ENCODE data around the gene TSC1. TPM values are rescaled to one million over a fixed set of nuclear protein-coding genes. Genes with fewer than 3 reads are reported as not detected.

The TSC1 gene
- total and polyA plus RNA-seq, 12 donors: 29.4 to 87.7 (median 43.9) TPM

DNA sequence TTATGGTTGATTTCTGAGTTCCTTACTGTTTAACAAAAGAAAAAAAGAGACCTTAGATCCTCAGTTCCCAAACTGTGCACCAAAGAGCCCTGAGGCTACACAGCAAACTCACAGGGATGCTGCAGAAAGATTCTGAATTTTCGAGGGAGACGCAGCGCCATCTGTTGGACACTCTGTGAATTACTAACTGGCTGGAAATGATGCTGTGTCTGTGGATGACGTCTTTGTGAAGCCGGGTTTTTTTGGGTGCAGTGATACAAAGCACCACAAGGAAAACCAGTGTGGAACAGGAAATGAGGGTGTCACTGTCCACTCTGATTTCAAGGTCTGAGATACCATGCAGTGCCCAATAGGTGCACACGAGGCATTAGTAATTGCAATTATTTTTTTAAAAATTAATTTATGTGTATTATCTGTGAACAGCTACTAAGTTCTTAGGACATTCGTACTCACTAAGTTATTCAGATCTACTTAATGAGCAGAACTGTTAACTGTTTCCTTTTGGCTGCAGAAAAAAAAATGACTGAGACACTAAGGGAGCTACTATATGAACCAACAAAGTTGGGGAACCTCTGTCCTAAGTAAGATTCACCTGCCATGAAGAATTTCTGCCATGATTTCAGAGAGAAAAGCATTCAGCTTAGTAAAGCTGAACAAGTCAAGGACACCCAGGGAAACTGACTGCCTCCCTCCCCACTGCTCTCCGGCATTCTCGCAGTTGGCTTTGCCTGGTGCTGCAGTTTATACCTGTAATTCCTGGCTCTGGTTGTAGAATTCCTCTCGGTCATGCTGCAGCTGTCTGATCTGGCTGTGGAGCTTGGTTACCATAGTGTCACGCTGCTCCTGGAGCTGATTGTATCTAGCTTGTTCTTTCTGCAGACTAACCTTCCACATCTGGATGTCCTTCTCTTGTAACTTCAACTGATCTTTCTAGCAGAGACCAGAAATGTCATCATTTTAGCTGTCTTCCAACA is 42.3 kb downstream of the TSC1 start:
- peaks cover 0 to 87% of the 10 kb centered on the region in 2 donors for H3K36me3 ChIP-seq (replicated peaks in 1 of 2)
- peak overlapping the region in 1 of 5 donors; percentile 62 for H3K27ac ChIP-seq
- H3K4me1 ChIP-seq (replicated peaks in 1 of 2): peaks cover 0 to 3% of the 10 kb centered on the region in 2 donors
- H3K9me3 ChIP-seq (replicated peaks in 1 of 3): no peaks in the 10 kb centered on the region
- H3K4me3 ChIP-seq: no peak overlapping the region
- H3K27me3 ChIP-seq: no peaks in the 10 kb centered on the region
- 38 to 41% (median 40%) methylated on average over 11 of the region's 11 CpGs for WGBS, 4 donors
- TF ChIP-seq POLR2A (IDR thresholded peaks at IDR 0.05): no peak
- TF ChIP-seq, protein P1, sequence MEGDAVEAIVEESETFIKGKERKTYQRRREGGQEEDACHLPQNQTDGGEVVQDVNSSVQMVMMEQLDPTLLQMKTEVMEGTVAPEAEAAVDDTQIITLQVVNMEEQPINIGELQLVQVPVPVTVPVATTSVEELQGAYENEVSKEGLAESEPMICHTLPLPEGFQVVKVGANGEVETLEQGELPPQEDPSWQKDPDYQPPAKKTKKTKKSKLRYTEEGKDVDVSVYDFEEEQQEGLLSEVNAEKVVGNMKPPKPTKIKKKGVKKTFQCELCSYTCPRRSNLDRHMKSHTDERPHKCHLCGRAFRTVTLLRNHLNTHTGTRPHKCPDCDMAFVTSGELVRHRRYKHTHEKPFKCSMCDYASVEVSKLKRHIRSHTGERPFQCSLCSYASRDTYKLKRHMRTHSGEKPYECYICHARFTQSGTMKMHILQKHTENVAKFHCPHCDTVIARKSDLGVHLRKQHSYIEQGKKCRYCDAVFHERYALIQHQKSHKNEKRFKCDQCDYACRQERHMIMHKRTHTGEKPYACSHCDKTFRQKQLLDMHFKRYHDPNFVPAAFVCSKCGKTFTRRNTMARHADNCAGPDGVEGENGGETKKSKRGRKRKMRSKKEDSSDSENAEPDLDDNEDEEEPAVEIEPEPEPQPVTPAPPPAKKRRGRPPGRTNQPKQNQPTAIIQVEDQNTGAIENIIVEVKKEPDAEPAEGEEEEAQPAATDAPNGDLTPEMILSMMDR (IDR thresholded peaks at IDR 0.05): peak; percentile 94 to 98 (median 96)
- intact Hi-C loops (cut with DNase I): no loop called here
- DNase-seq: peak; percentile 63 to 96 (median 82)

DNA sequence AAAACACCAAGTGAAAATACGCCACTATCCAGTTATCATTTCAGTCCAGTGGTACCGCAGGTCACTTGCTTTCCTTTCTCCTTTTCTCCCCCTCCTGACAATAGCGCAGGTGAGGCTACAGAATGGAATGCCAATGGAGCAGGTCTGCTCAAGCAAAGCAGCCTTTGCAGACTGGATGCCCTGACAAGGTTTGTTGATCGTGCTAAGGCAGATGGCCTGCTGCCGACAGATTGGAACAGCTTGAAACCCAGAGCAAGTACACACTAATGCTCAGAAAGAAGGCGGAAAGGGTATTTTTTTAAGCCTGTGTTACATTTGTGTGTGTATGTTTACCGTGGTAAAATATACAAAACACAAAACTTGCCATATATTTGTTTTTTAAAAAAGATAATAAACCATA is 46.4 kb downstream of the TSC1 start:
- WGBS, 4 donors: 94 to 97% (median 96%) methylated on average over 7 of the region's 7 CpGs

DNA sequence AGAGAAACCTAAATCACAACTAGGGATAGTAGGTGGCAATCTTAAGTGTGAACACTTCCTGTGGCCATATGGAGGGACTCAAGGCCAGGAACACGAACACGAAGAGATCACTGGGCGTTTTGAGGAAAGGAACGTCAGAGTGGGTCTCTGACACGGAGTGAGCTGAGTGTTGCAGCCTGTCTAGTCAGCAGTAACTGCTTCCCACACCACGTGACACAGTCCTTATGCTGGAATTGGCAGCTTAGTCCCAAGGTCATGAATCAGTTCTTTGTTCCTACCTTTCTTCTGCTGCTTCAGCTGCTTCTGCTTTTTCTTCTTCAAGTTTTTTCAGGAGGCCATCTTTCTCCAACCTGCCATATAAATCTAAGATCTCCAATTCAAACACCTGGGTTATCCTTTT is 47.5 kb downstream of the TSC1 start:
- Histone ChIP-seq H3K4me3 (no peak overlapping the region), H3K4me1 (replicated peaks in 1 of 2) (peaks cover 0 to 5% of the 10 kb centered on the region in 2 donors), H3K36me3 (replicated peaks in 1 of 2) (peaks cover 0 to 80% of the 10 kb centered on the region in 2 donors), H3K9me3 (replicated peaks in 1 of 3) (no peaks in the 10 kb centered on the region), H3K27ac (peak overlapping the region in 3 of 5 donors; percentile 32 to 53 (median 38)), H3K27me3 (no peaks in the 10 kb centered on the region)
- 38 to 64% (median 48%) methylated on average over 4 to 6 of the region's 6 CpGs for WGBS, 4 donors
- TF ChIP-seq, protein P1 (IDR thresholded peaks at IDR 0.05): no peak
- TF ChIP-seq POLR2A (IDR thresholded peaks at IDR 0.05): peak in 1 of 2 donors; percentile 7
- DNase-seq: peak; percentile 60 to 89 (median 80)
- intact Hi-C loops (cut with DNase I): no loop called here

More for the DNA sequence above, 46.4 kb downstream of the TSC1 start:
- Histone ChIP-seq H3K27ac (no peak overlapping the region), H3K36me3 (replicated peaks in 1 of 2) (peaks cover 0 to 81% of the 10 kb centered on the region in 2 donors), H3K9me3 (replicated peaks in 1 of 3) (no peaks in the 10 kb centered on the region), H3K4me1 (replicated peaks in 1 of 2) (peaks cover 0 to 5% of the 10 kb centered on the region in 2 donors), H3K4me3 (no peak overlapping the region), H3K27me3 (no peaks in the 10 kb centered on the region)
- intact Hi-C loops (cut with DNase I): no loop called here
- DNase-seq: peak in 1 of 7 donors; percentile 28
- TF ChIP-seq, protein P1 (IDR thresholded peaks at IDR 0.05): no peak
- TF ChIP-seq POLR2A (IDR thresholded peaks at IDR 0.05): no peak

DNA sequence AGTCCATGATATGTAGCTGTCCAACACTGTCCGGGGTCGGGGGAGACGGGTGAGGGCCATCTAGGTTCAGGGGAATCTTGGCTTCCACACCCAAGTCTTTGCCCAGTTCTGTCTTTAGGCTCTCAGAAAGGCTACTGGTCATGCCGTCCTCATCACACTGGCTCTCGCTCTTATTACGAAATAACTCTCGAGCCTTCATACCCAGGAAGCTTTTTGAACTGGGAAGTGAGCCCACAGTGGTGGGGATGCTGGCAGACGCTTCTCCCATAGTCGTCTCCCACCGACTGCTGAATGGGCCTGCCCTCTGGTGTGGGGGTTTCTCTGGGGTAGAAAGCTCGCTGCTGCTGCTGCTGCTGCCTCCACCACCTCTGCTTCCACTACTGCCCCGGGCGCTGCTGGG is 48.2 kb downstream of the TSC1 start:
- peaks cover 0 to 5% of the 10 kb centered on the region in 2 donors for H3K4me1 ChIP-seq (replicated peaks in 1 of 2)
- TF ChIP-seq POLR2A (IDR thresholded peaks at IDR 0.05): no peak
- TF ChIP-seq, protein P1 (IDR thresholded peaks at IDR 0.05): no peak
- 89 to 94% (median 92%) methylated on average over 12 to 13 of the region's 13 CpGs for WGBS, 4 donors
- intact Hi-C loops (cut with DNase I): no loop called here
- no peak overlapping the region for H3K27ac ChIP-seq
- H3K27me3 ChIP-seq: no peaks in the 10 kb centered on the region
- DNase-seq: no peak
- H3K36me3 ChIP-seq (replicated peaks in 1 of 2): peaks cover 0 to 77% of the 10 kb centered on the region in 2 donors
- no peak overlapping the region for H3K4me3 ChIP-seq
- H3K9me3 ChIP-seq (replicated peaks in 1 of 3): no peaks in the 10 kb centered on the region
